SK-N-SH (cell line): ENCODE results near the gene EGLN3. TPM values are rescaled to one million over a fixed set of nuclear protein-coding genes. Genes with fewer than 3 reads are reported as not detected.

Experiments
- CTCF ChIA-PET: fragments of 300-600, 350-600 bp; formaldehyde crosslinking; extraction: SDS; loops from one replicate; lab custom pipeline; 2021; lab: Yijun Ruan, JAX
- POLR2A ChIA-PET: fragments of 350-600 bp; sonication (Branson Sonifier 250); formaldehyde crosslinking; extraction: SDS; loops from one replicate; lab custom pipeline; 2020; ENCODE audit warnings: antibody characterized with exemption, inconsistent platforms; lab: Yijun Ruan, JAX
- DNase-seq: peaks from one replicate; pipeline ENCODE4 v3.0.0; 2012
- H2AFZ ChIP-seq: fragments of 200-600 bp; sonication (generic); 2 replicates; pipeline ENCODE4 v1.8.1; 2016; ENCODE audit warnings: antibody characterized with exemption, mild to moderate bottlenecking, low read depth
- H3F3A ChIP-seq: fragments of 200-600 bp; sonication (generic); replicated peaks from 2 replicates; pipeline ENCODE3; 2016; ENCODE audit warnings: antibody characterized with exemption, mild to moderate bottlenecking; ENCODE audit not compliant: insufficient read depth
- H3K27ac ChIP-seq, 2 experiments: fragments of 200-500 bp in 1 of 2; fragments of 200-600 bp in 1 of 2; sonication (Bioruptor generic) in 1 of 2; sonication (generic), shearing (Covaris generic) in 1 of 2; 2 replicates each; pipeline versions ENCODE4 v1.5.1 to v1.6.1; 2014 to 2016; ENCODE audit warnings: low read depth in 2 of 2, inconsistent platforms in 1 of 2, low read length in 1 of 2, mild to moderate bottlenecking in 1 of 2, mixed read lengths in 1 of 2
- H3K27me3 ChIP-seq: fragments of 200-600 bp; sonication (generic), shearing (Covaris generic); 2 replicates; pipeline ENCODE4 v1.6.1; 2016; ENCODE audit warnings: mixed run types; ENCODE audit not compliant: insufficient read depth
- H3K36me3 ChIP-seq, 2 experiments: fragments of 200-500 bp in 1 of 2; fragments of 200-600 bp in 1 of 2; sonication (Bioruptor generic) in 1 of 2; sonication (generic) in 1 of 2; replicated peaks in 1 of 2; 2 replicates each; pipeline versions ENCODE3 to v1.5.1; 2014 to 2016; ENCODE audit warnings: low read length in 1 of 2, mild to moderate bottlenecking in 1 of 2; ENCODE audit not compliant: insufficient read depth in 2 of 2, control insufficient read depth in 1 of 2
- H3K4me1 ChIP-seq, 2 experiments: fragments of 200-500 bp in 1 of 2; fragments of 200-600 bp in 1 of 2; sonication (Bioruptor generic) in 1 of 2; sonication (generic), shearing (Covaris generic) in 1 of 2; 2 replicates each; pipeline versions ENCODE4 v1.5.1 to v1.6.1; 2014 to 2016; ENCODE audit warnings: low read depth in 1 of 2, low read length in 1 of 2, mixed run types in 1 of 2; ENCODE audit not compliant: insufficient read depth in 2 of 2, control insufficient read depth in 1 of 2
- H3K4me2 ChIP-seq: fragments of 200-600 bp; sonication (generic), shearing (Covaris generic); 2 replicates; pipeline ENCODE4 v1.6.1; 2017; ENCODE audit warnings: mixed run types
- H3K4me3 ChIP-seq, 2 experiments: fragments of 200-500 bp in 1 of 2; fragments of 200-600 bp in 1 of 2; sonication (Bioruptor generic) in 1 of 2; sonication (generic), shearing (Covaris generic) in 1 of 2; 2 replicates each; pipeline versions ENCODE4 v1.5.1 to v1.8.1; 2014 to 2016; ENCODE audit warnings: low read depth in 2 of 2, inconsistent platforms in 1 of 2, low read length in 1 of 2, mild to moderate bottlenecking in 1 of 2, mixed read lengths in 1 of 2, moderate library complexity in 1 of 2
- H3K79me2 ChIP-seq: fragments of 200-600 bp; sonication (generic); 2 replicates; pipeline ENCODE4 v1.8.1; 2017; ENCODE audit warnings: mild to moderate bottlenecking; ENCODE audit not compliant: insufficient read depth
- H3K9ac ChIP-seq: fragments of 200-600 bp; sonication (generic); 2 replicates; pipeline ENCODE4 v1.6.1; 2017; ENCODE audit warnings: mixed run types
- H3K9me2 ChIP-seq: fragments of 200-600 bp; sonication (generic); 2 replicates; pipeline ENCODE4 v1.6.1; 2017; ENCODE audit warnings: mixed run types
- H3K9me3 ChIP-seq: fragments of 200-600 bp; sonication (generic); 2 replicates; pipeline ENCODE4 v1.6.1; 2017; ENCODE audit warnings: mixed run types, mild to moderate bottlenecking, moderate library complexity
- H4K20me1 ChIP-seq: fragments of 200-600 bp; sonication (generic); 2 replicates; pipeline ENCODE4 v1.6.1; 2017; ENCODE audit warnings: mild to moderate bottlenecking, mixed run types; ENCODE audit not compliant: insufficient read depth
- CHD2 ChIP-seq: fragments of 150-350 bp; IDR thresholded peaks from 2 replicates; pipeline ENCODE4 v1.6.1; 2018; ENCODE audit warnings: low read length; ENCODE audit not compliant: partially characterized antibody
- ELF1 ChIP-seq: IDR thresholded peaks from 2 replicates; pipeline ENCODE4 v1.4.0; 2012
- EP300 ChIP-seq, 2 experiments: IDR thresholded peaks; 2 replicates each; pipeline versions ENCODE4 v1.4.0 to v1.6.1; 2012; ENCODE audit warnings: borderline replicate concordance in 1 of 2, low read depth in 1 of 2, low read length in 1 of 2
- GABPA ChIP-seq: IDR thresholded peaks from 2 replicates; pipeline ENCODE4 v1.4.0; 2012; ENCODE audit warnings: low read depth, mild to moderate bottlenecking
- GATA2 ChIP-seq: sonication (generic); formaldehyde crosslinking; IDR thresholded peaks from 2 replicates; pipeline ENCODE4 v1.5.0; 2020; ENCODE audit warnings: mild to moderate bottlenecking, missing genetic modification reagents
- IRF3 ChIP-seq: fragments of 150-350 bp; IDR thresholded peaks from 2 replicates; pipeline ENCODE4 v1.6.1; 2016; ENCODE audit warnings: mild to moderate bottlenecking, low read depth, low read length
- JUND ChIP-seq: IDR thresholded peaks from 2 replicates; pipeline ENCODE4 v1.4.0; 2012
- MAX ChIP-seq: IDR thresholded peaks from 2 replicates; pipeline ENCODE4 v1.4.0; 2012; ENCODE audit warnings: low read depth
- MEF2A ChIP-seq: IDR thresholded peaks from 2 replicates; pipeline ENCODE4 v1.4.0; 2012; ENCODE audit warnings: low read depth, borderline replicate concordance
- NRF1 ChIP-seq: IDR thresholded peaks from 2 replicates; pipeline ENCODE4 v1.6.1; 2012; ENCODE audit warnings: low read depth, mild to moderate bottlenecking, low read length
- POLR2AphosphoS5 ChIP-seq: IDR thresholded peaks from 2 replicates; pipeline ENCODE4 v1.6.1; 2012; ENCODE audit warnings: low read depth, low read length
- REST ChIP-seq: IDR thresholded peaks from 2 replicates; pipeline ENCODE4 v1.6.1; 2012; ENCODE audit warnings: mild to moderate bottlenecking, low read depth, low read length, moderate library complexity
- SIN3A ChIP-seq: IDR thresholded peaks from 2 replicates; pipeline ENCODE4 v1.6.1; 2012; ENCODE audit warnings: low read depth, mild to moderate bottlenecking, low read length, moderate library complexity, borderline replicate concordance
- TCF12 ChIP-seq: IDR thresholded peaks from 2 replicates; pipeline ENCODE4 v1.4.0; 2012
- USF1 ChIP-seq: IDR thresholded peaks from 2 replicates; pipeline ENCODE4 v1.4.0; 2012; ENCODE audit warnings: low read depth, borderline replicate concordance
- USF2 ChIP-seq: fragments of 150-350 bp; IDR thresholded peaks from 2 replicates; pipeline ENCODE4 v1.6.1; 2017; ENCODE audit warnings: antibody characterized with exemption, low read length, low read depth, borderline replicate concordance
- ZBTB33 ChIP-seq: IDR thresholded peaks from 2 replicates; pipeline ENCODE4 v1.4.0; 2012; ENCODE audit warnings: low read depth, borderline replicate concordance
- WGBS: methylation state at CpG from one replicate; pipeline ENCODE4 v1.1.6; 2017; ENCODE audit warnings: low lambda C conversion rate; 5-methylcytosine and 5-hydroxymethylcytosine counted together
- polyA plus RNA-seq, 3 experiments: library from polyadenylated mRNA; depleted of rRNA; stranded (reverse); fragments of >200 nt; gene quantifications; 2 replicates each; pipeline ENCODE4 v1.2.3, GENCODE V29; 2012

EGLN3 gene
- 0.31 and 0.76 TPM in 2 replicates for polyA plus RNA-seq (2012; rRNA removed)
- polyA plus RNA-seq (2012; cell fraction: cytosol; rRNA removed), result 0.36 and 0.43 TPM in 2 replicates
- 0.14 and 0.26 TPM in 2 replicates for polyA plus RNA-seq (2012; cell fraction: nucleus; rRNA removed)

GRCh38 chr14:33950320-33951182 is at the start of gene EGLN3:
EGLN3 (minus strand) TSS chr14:33951074; CDS start chr14:33950752, 322 bp downstream.
- no peak for TF ChIP-seq JUND
- peak; percentile 42; the same call in 1 of the 2 replicates for TF ChIP-seq POLR2AphosphoS5
- TF ChIP-seq CHD2, result peak; percentile 63
- TF ChIP-seq USF1, result peak; percentile 31; the same call in 1 of the 2 replicates
- TF ChIP-seq USF2, result no peak
- TF ChIP-seq REST, result no peak
- TF ChIP-seq ZBTB33, result no peak
- no peak for TF ChIP-seq IRF3
- no peak for TF ChIP-seq EP300 (IDR thresholded peaks at IDR 0.05; ENCODE audit: borderline replicate concordance in 1 of 2, low read depth in 1 of 2, low read length in 1 of 2)
- peak; percentile 15 for TF ChIP-seq MAX
- no peak for TF ChIP-seq GABPA
- no peak for TF ChIP-seq TCF12
- TF ChIP-seq GATA2 (CRISPR knock-in tag), result no peak
- no peak for TF ChIP-seq MEF2A
- TF ChIP-seq NRF1, result no peak
- no peak for TF ChIP-seq SIN3A
- TF ChIP-seq ELF1, result no peak
- Histone ChIP-seq H4K20me1 (no peaks in the 10 kb centered on the region), H3K36me3 (no peaks in the 10 kb centered on the region), H3K4me1 (peaks cover 5 to 20% of the 10 kb centered on the region in 2 experiments; a peak in 3 of 4 replicates), H3K9me2 (no peaks in the 10 kb centered on the region), H3K9me3 (no peaks in the 10 kb centered on the region), H2AFZ (peak within 1 kb of the TSS; percentile 78), H3K27me3 (peaks cover 44% of the 10 kb centered on the region), H3K4me2 (peak within 1 kb of the TSS; percentile 87), H3K27ac (peak within 1 kb of the TSS in 1 of 2 experiments; percentile 50; a peak in 1 of 4 replicates), H3K4me3 (peak within 1 kb of the TSS; percentile 56 to 62), H3K9ac (peak within 1 kb of the TSS; percentile 5; the same call in 1 of the 2 replicates), H3K79me2 (no peaks in the 10 kb centered on the region), H3F3A (no peaks in the 10 kb centered on the region)
- CTCF ChIA-PET, result interaction anchor here (0.6 to 1.6 kb wide), 6 partner anchors 26 to 553 kb away, joined by 3 to 7 read pairs (median 3); no protein-coding TSS in a partner anchor
- peak; percentile 95 for DNase-seq
- POLR2A ChIA-PET, result interaction anchor here (0.8 to 1.1 kb wide), 3 partner anchors 12 to 109 kb away, joined by 3 read pairs; no protein-coding TSS in a partner anchor
- under 1% methylated on average over 18 of the region's 91 CpGs for WGBS
